ENCODE data around the gene SEZ6L2.

- TF ChIP-seq CTCF (conservative IDR thresholded peaks at IDR 0.05; ENCODE audit: low read length) (no peak), EZH2phosphoT487 (IDR thresholded peaks at IDR 0.05; ENCODE audit: borderline replicate concordance) (no peak)
Observed at GRCh38 chr16:29876217-29876593, 23.1 kb downstream of the SEZ6L2 start.

All from Loucy (cell line).